ENCODE measurements around the gene DUS2. TPM values are rescaled to one million over a fixed set of nuclear protein-coding genes. Genes with fewer than 3 reads are reported as not detected.

DUS2 gene
- polyA plus RNA-seq, 1 donor (not counting 4 experiments of a cell fraction or from before 2014, with no cell fraction given), result 22.9 TPM

DNA sequence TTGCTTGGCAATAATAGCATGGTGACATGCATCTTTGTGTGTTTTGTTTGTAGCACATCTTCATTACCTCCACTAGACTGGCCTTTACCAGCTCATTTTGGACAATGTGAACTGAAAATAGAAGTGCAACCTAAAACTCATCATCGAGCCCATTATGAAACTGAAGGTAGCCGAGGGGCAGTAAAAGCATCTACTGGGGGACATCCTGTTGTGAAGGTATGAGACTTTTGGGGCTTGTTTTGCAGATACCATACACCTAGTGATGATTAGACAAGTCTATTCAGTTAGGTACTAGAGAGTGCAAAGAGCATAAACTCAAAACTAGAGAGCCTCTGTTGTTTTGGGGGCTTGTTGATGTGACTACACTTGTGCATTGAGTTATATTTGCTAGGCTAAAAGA is 103.3 kb downstream of the DUS2 start:
- Histone ChIP-seq H3K9me3 (ENCODE audit: control insufficient read depth, low read depth, low read length) (no peaks in the 10 kb centered on the region), H3K4me2 (ENCODE audit: control insufficient read depth, extremely low read depth, insufficient read depth, low read depth, low read length) (no peak overlapping the region), H3K27ac (ENCODE audit: control insufficient read depth, insufficient read depth, low read length) (no peak overlapping the region), H3K27me3 (ENCODE audit: control insufficient read depth, extremely low read depth, insufficient read depth, low read length) (no peaks in the 10 kb centered on the region), H4K20me1 (ENCODE audit: control insufficient read depth, extremely low read depth, insufficient read depth, low read length) (no peaks in the 10 kb centered on the region), H3K36me3 (ENCODE audit: control insufficient read depth in 2 of 2, extremely low read depth in 1 of 2, insufficient read depth in 2 of 2, low read length in 2 of 2) (peaks cover 0 to 3% of the 10 kb centered on the region in 2 experiments), H3K9me1 (ENCODE audit: control insufficient read depth, extremely low read depth, insufficient read depth, low read length) (no peaks in the 10 kb centered on the region), H3K4me1 (ENCODE audit: control insufficient read depth, extremely low read depth, insufficient read depth, low read length) (no peaks in the 10 kb centered on the region), H3K79me2 (ENCODE audit: control insufficient read depth, insufficient read depth, low read length) (peaks cover 7% of the 10 kb centered on the region), H3K9ac (ENCODE audit: control insufficient read depth, extremely low read depth, insufficient read depth, low read length) (no peak overlapping the region), H3K4me3 (ENCODE audit: control insufficient read depth in 2 of 3, extremely low read depth in 1 of 3, insufficient read depth in 2 of 3, low read depth in 1 of 3, low read length in 3 of 3) (no peak overlapping the region), H2AFZ (ENCODE audit: control insufficient read depth, low read length) (no peak overlapping the region)
- DNase-seq (ENCODE audit: low read depth, low spot score), result no peak
- FAIRE-seq, result no peak
- dilution Hi-C loops (cut with MboI; ENCODE audit: extremely low pct_ligation_motif_present, low sequenced_read_pairs), result no loop called here
- TF ChIP-seq, protein P1, sequence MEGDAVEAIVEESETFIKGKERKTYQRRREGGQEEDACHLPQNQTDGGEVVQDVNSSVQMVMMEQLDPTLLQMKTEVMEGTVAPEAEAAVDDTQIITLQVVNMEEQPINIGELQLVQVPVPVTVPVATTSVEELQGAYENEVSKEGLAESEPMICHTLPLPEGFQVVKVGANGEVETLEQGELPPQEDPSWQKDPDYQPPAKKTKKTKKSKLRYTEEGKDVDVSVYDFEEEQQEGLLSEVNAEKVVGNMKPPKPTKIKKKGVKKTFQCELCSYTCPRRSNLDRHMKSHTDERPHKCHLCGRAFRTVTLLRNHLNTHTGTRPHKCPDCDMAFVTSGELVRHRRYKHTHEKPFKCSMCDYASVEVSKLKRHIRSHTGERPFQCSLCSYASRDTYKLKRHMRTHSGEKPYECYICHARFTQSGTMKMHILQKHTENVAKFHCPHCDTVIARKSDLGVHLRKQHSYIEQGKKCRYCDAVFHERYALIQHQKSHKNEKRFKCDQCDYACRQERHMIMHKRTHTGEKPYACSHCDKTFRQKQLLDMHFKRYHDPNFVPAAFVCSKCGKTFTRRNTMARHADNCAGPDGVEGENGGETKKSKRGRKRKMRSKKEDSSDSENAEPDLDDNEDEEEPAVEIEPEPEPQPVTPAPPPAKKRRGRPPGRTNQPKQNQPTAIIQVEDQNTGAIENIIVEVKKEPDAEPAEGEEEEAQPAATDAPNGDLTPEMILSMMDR (optimal IDR thresholded peaks at IDR 0.05 in 1 of 3, IDR thresholded peaks at IDR 0.05 in 1 of 3, conservative IDR thresholded peaks at IDR 0.05 in 1 of 3; ENCODE audit: extremely low read depth in 1 of 3, insufficient read depth in 2 of 3, low read length in 3 of 3), result no peak
- TF ChIP-seq EZH2 (IDR thresholded peaks at IDR 0.05; ENCODE audit: low read length), result no peak

DNA sequence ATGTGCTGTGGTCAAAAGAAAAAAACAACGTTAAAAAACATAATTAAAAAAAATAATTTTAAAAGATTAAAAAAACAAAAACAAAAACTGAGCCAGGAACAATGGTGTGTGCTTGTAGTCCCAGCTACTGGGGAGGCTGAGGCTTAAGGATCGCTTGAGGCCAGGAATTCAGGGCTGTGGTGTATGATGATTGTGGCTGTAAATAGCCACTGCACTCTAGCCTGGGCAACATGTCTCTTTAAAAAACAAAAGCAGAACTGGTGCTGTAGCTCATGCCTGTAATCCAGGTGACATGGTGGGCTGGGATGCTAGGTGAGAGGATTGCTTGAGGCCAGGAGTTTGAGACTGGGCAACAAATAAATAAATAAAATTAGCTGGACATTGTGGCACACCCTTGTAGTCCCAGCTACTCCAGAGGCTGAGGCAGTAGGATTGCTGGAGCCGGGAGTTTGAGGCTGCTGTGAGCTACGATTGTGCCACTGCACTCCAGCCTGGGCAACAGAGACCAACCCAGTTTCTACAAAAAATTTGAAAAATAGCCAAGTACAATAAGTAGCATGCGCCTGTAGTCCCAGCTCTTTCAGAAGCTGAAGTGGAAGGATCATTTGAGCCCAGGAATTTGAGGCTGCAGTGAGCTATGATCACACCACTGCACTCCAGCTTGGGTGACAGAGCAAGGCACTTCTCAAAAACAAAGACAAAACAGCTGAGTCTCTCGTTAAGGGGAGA is 105.7 kb downstream of the DUS2 start:
- Histone ChIP-seq H3K9me3 (ENCODE audit: control insufficient read depth, low read depth, low read length) (no peaks in the 10 kb centered on the region), H3K27me3 (ENCODE audit: control insufficient read depth, extremely low read depth, insufficient read depth, low read length) (no peaks in the 10 kb centered on the region), H3K9ac (ENCODE audit: control insufficient read depth, extremely low read depth, insufficient read depth, low read length) (no peak overlapping the region), H3K79me2 (ENCODE audit: control insufficient read depth, insufficient read depth, low read length) (peaks cover 4% of the 10 kb centered on the region), H3K4me1 (ENCODE audit: control insufficient read depth, extremely low read depth, insufficient read depth, low read length) (no peaks in the 10 kb centered on the region), H3K9me1 (ENCODE audit: control insufficient read depth, extremely low read depth, insufficient read depth, low read length) (no peaks in the 10 kb centered on the region), H3K4me3 (ENCODE audit: control insufficient read depth in 2 of 3, extremely low read depth in 1 of 3, insufficient read depth in 2 of 3, low read depth in 1 of 3, low read length in 3 of 3) (no peak overlapping the region), H3K4me2 (ENCODE audit: control insufficient read depth, extremely low read depth, insufficient read depth, low read depth, low read length) (no peak overlapping the region), H4K20me1 (ENCODE audit: control insufficient read depth, extremely low read depth, insufficient read depth, low read length) (no peaks in the 10 kb centered on the region), H2AFZ (ENCODE audit: control insufficient read depth, low read length) (no peak overlapping the region), H3K27ac (ENCODE audit: control insufficient read depth, insufficient read depth, low read length) (no peak overlapping the region), H3K36me3 (ENCODE audit: control insufficient read depth in 2 of 2, extremely low read depth in 1 of 2, insufficient read depth in 2 of 2, low read length in 2 of 2) (no peaks in the 10 kb centered on the region)
- FAIRE-seq (no peak), DNase-seq (ENCODE audit: low read depth, low spot score) (no peak)
- no peak for TF ChIP-seq EZH2 (IDR thresholded peaks at IDR 0.05; ENCODE audit: low read length)
- TF ChIP-seq, protein P1 (optimal IDR thresholded peaks at IDR 0.05 in 1 of 3, IDR thresholded peaks at IDR 0.05 in 1 of 3, conservative IDR thresholded peaks at IDR 0.05 in 1 of 3; ENCODE audit: extremely low read depth in 1 of 3, insufficient read depth in 2 of 3, low read length in 3 of 3), result no peak
- dilution Hi-C loops (cut with MboI; ENCODE audit: extremely low pct_ligation_motif_present, low sequenced_read_pairs), result no loop called here

Small RNAs within 50 kb of the gene (small RNA-seq; reads per million reads assigned to genes)
- gene RF00019 (ENCODE audit: insufficient read length in 3 of 3, low read depth in 3 of 3, low replicate concordance in 1 of 3) (0 reads per million in 3 experiments), gene RNU6-359P (ENCODE audit: insufficient read length in 3 of 3, low read depth in 3 of 3, low replicate concordance in 1 of 3) (0 to 2.5 (median 2.3) reads per million in 3 experiments)

Other genes with a start within 250 kb of the DUS2 start
- 9.3 to 9.9 TPM (median 9.5 TPM) in 3 replicates for gene RANBP10, start 216.7 kb upstream of the DUS2 start, polyA plus RNA-seq
- 0.43 to 1.5 TPM (median 0.54 TPM) in 3 replicates for gene TSNAXIP1, start 216.4 kb upstream of the DUS2 start, polyA plus RNA-seq
- 9.2 to 13.1 TPM (median 11.8 TPM) in 3 replicates for gene THAP11, start 181.0 kb upstream of the DUS2 start, polyA plus RNA-seq
- gene NUTF2, start 176.4 kb upstream of the DUS2 start, polyA plus RNA-seq, result 173 to 569 TPM (median 189 TPM) in 3 replicates
- 30.1 to 57.1 TPM (median 41.3 TPM) in 3 replicates for gene CENPT, start 175.6 kb upstream of the DUS2 start, polyA plus RNA-seq
- gene EDC4, start 150.2 kb upstream of the DUS2 start, polyA plus RNA-seq, result 16.7 to 28.0 TPM (median 25.4 TPM) in 3 replicates
- not detected in 3 replicates for gene NRN1L, start 138.4 kb upstream of the DUS2 start, polyA plus RNA-seq
- gene PSKH1, start 130.0 kb upstream of the DUS2 start, polyA plus RNA-seq, result 10.7 to 19.5 TPM (median 13.7 TPM) in 3 replicates
- 0.10 to 0.46 TPM (median 0.33 TPM) in 3 replicates for gene CTRL, start 91.4 kb upstream of the DUS2 start, polyA plus RNA-seq
- 9.3 to 19.7 TPM (median 11.1 TPM) in 3 replicates for gene PSMB10, start 86.4 kb upstream of the DUS2 start, polyA plus RNA-seq
- gene LCAT, start 79.2 kb upstream of the DUS2 start, polyA plus RNA-seq, result 6.5 to 11.6 TPM (median 10.5 TPM) in 3 replicates
- 59.3 to 72.2 TPM (median 65.4 TPM) in 3 replicates for gene SLC12A4, start 54.6 kb upstream of the DUS2 start, polyA plus RNA-seq
- gene DPEP3, start 42.8 kb upstream of the DUS2 start, polyA plus RNA-seq, result 0.04 TPM in 1 of 3 replicates, not detected in the others
- 0.04 to 0.12 TPM in 2 of 3 replicates, not detected in the other for gene DPEP2, start 23.8 kb upstream of the DUS2 start, polyA plus RNA-seq
- gene DPEP2NB, start 7.4 kb upstream of the DUS2 start, polyA plus RNA-seq, result 0.05 TPM in 1 of 3 replicates, not detected in the others
- 12.8 to 15.7 TPM (median 14.2 TPM) in 3 replicates for gene DDX28, start 52 bp upstream of the DUS2 start, polyA plus RNA-seq
- gene NFATC3, start 62.1 kb downstream of the DUS2 start, polyA plus RNA-seq, result 9.5 to 11.5 TPM (median 10.9 TPM) in 3 replicates
- gene ESRP2, start 212.8 kb downstream of the DUS2 start, polyA plus RNA-seq, result 34.8 to 53.9 TPM (median 39.2 TPM) in 3 replicates
- gene PLA2G15, start 222.1 kb downstream of the DUS2 start, polyA plus RNA-seq, result 9.2 to 16.6 TPM (median 12.1 TPM) in 3 replicates
- gene SLC7A6, start 241.2 kb downstream of the DUS2 start, polyA plus RNA-seq, result 35.0 to 45.9 TPM (median 43.4 TPM) in 3 replicates